ENCODE data around the gene STXBP5. TPM values are rescaled to one million over a fixed set of nuclear protein-coding genes. Genes with fewer than 3 reads are reported as not detected.
"Not testable (repeated sequence)": the region's sequence is repeated elsewhere in the genome, so short reads cannot be mapped to it uniquely, and the experiment has no call there.

STXBP5 gene
- total RNA-seq, 1 donor from 2014 or later = 33.8 TPM

DNA sequence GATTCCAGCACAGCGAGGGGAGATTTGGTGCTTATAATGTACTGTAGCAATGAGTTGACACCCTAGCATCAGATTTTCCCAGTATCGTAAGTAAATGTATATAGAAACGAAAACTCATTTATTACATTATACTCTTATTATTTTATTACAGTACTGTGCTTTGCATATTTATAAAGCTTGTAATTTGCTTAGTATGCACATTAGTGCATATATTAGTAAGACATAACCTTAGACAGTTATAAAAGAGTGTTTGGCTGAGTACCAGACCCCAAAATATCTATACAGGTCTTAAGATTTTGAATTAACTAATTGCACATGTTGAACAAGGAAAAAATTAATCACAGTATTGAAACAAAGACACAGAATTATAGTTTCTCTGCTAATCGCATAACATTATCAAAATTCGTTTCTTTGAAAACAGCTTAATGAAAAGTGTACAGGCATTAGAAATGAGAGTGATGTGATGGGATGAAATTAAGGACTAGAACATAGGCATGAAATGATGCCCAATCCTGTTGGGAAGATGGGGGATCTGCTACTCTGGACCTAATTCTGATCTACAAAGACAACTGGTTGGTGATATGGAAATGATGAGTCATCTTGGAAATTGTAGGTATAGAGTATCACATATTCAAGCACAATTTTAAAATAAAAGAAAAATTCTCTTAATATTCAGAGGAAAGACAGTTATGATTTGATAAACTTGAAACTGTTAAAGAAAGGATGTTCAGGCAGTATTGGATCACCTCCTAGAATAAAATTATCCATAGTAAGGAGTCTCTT is 42.8 kb downstream of the STXBP5 start:
- no peak for DNase-seq (ENCODE audit: low spot score)

- no peak for DNase-seq (ENCODE audit: low spot score)
Measured at GRCh38 chr6:147248859-147249258, 44.6 kb downstream of the STXBP5 start.

- DNase-seq (ENCODE audit: low spot score) = no peak
Measured at GRCh38 chr6:147251072-147251471, 46.9 kb downstream of the STXBP5 start.

DNA sequence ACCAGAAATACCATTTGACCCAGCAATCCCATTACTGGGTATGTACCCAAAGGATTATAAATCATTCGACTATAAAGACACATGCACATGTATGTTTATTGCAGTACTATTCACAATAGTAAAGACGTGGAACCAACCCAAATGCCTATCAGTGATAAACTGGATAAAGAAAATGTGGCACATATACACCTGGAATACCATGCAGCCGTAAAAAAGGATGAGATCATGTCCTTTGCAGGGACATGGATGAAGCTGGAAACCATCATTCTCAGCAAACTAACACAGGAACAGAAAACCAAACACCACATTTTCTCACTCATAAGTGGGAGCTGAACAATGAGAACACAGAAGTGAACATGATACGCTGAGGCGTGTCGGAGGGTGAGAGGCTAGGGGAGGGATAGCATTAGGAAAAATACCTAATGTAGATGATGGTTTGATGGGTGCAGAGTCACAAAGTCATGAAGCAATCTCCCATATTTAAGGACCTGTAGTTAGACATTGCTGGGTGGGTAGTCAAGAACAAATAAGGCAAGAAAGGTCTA is 50.8 kb downstream of the STXBP5 start:
- not testable (repeated sequence) for DNase-seq (ENCODE audit: low spot score)

GRCh38 chr6:147255948-147256674 is 51.9 kb downstream of the STXBP5 start:
- no peak for DNase-seq (ENCODE audit: low spot score)

- DNase-seq (ENCODE audit: low spot score) = no peak
Measured at GRCh38 chr6:147257760-147258159, 53.5 kb downstream of the STXBP5 start.

DNA sequence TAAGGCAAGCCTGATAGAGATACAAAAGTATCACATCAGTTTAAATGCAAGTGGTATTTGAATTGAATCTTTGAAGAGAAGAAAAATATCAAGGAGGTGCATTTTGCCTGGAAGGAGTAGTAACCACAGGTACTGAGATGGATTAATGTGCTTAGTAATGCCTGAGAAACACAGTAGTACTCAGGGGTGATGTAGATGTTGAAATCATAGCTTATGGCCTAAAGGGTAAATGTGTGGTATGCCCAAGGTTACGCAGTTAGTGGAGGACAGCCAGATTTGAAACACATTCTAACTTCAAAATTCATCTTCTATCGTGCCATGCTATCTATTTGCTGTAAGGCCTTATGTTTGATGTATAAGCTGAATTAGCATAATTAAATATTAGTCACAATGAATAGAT is 55.9 kb downstream of the STXBP5 start:
- no peak for DNase-seq (ENCODE audit: low spot score)

- no peak for DNase-seq (ENCODE audit: low spot score)
Measured at GRCh38 chr6:147262946-147263345, 58.7 kb downstream of the STXBP5 start.

- no peak for DNase-seq (ENCODE audit: low spot score)
Measured at GRCh38 chr6:147266821-147267220, 62.6 kb downstream of the STXBP5 start.

- DNase-seq (ENCODE audit: low spot score) = no peak
Measured at GRCh38 chr6:147267658-147268057, 63.4 kb downstream of the STXBP5 start.

DNA sequence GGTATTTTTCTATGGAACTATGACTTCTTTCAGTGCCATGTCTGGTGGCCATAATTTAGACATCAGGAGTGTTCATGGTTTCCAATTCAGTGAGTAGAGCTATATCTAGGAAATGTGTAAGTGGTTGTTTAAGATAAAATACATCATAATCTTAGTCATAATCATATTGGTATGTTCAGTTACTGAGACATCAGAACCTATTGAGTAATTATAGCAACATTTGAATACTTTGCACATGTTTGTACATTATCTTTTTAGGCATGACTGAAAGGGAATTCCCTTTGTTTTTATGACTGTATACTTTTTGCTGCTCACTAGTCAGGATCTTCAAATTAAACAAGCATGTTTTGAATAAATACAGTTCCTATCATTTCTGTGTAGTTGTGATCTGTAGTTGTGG is 64.0 kb downstream of the STXBP5 start:
- DNase-seq (ENCODE audit: low spot score) = no peak

GRCh38 chr6:147274012-147274411 is 69.8 kb downstream of the STXBP5 start:
- DNase-seq (ENCODE audit: low spot score) = no peak

DNA sequence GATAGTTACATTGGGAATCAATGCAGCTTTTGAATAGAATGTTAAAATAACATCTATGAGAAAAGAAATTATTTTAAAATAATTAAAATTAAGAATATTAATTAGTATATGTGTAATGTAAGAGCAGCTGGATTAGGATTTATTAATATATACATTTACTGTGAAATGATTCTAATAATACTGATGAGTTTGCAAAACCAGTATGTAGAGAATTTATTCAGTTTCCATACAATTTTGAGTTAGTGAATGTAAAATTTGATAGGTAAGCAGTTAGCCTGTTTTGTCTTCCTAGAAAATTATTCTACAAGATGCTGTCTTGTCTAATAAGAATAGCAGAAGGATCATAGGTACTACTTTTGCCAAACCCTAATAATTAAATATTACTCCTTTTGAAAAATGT is 70.6 kb downstream of the STXBP5 start:
- no peak for DNase-seq (ENCODE audit: low spot score)

- DNase-seq (ENCODE audit: low spot score) = no peak
Measured at GRCh38 chr6:147278891-147279290, 74.7 kb downstream of the STXBP5 start.

DNA sequence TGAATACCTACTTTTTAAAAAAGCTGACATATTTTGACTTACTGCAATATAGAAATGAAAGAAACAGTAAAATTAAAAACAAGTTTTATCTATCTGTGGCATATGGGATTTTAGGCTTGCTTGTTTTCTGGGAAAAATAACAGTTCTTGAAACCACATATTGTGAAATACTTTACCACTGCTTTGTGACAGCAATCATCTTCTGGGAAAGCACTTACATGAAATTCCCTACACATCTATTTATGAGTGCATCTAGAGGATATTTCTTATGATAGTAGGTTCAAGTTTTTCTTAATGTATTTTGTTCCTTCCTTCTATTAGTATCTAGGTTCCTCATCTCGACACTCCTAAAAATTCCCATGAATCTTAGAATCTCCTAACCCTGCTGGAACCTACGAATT is 75.2 kb downstream of the STXBP5 start:
- no peak for DNase-seq (ENCODE audit: low spot score)

DNA sequence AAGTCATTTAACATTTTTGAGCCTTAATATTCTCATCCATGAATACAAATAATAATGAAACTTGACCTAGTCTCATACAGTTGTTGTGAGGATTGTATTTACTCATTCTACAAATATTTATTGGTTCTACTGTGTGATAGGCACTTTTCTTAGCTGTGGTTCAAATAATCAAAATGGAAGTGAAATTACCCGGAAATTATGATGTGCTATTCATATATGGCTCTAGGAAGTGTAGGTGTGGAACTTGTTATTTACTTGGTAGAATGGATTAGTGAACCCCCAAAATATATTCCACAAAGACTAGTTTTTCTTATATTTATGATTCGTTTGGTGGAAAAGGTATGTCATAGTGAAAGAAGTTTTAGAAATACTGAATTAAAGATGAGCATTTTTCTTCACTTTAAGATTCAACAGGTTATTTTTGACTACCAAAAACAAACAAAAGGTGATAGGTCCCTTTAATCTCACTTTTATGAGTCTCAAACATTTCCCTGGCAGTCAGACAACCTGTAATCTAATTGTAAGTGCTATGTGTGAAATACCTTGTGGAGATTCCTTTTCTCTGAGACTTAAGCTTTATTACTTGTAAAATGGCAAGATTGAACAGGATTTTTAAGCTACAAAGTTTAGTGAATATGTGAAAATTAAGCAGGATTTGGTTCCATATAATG is 77.8 kb downstream of the STXBP5 start:
- no peak for DNase-seq (ENCODE audit: low spot score)

DNA sequence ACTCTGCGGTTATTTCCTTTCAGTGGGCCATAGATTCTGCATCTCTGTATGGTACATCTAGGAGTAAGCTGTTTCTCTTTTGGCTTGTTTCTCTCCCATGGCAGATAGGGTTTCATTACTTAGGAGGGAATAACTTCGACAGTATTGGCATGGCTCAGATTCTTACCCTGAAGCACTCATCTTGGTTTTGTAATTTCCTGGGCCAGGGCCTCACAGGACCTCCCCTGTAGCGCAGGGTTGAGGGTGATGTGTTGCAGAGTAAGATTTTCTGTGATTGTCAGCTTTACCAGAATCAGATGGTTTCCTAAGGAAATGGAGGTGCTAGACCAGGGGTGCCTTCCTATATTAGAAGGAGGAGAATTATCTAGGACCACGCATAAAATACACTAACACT is 78.3 kb downstream of the STXBP5 start:
- no peak for DNase-seq (ENCODE audit: low spot score)

GRCh38 chr6:147283460-147283859 is 79.2 kb downstream of the STXBP5 start:
- no peak for DNase-seq (ENCODE audit: low spot score)

DNA sequence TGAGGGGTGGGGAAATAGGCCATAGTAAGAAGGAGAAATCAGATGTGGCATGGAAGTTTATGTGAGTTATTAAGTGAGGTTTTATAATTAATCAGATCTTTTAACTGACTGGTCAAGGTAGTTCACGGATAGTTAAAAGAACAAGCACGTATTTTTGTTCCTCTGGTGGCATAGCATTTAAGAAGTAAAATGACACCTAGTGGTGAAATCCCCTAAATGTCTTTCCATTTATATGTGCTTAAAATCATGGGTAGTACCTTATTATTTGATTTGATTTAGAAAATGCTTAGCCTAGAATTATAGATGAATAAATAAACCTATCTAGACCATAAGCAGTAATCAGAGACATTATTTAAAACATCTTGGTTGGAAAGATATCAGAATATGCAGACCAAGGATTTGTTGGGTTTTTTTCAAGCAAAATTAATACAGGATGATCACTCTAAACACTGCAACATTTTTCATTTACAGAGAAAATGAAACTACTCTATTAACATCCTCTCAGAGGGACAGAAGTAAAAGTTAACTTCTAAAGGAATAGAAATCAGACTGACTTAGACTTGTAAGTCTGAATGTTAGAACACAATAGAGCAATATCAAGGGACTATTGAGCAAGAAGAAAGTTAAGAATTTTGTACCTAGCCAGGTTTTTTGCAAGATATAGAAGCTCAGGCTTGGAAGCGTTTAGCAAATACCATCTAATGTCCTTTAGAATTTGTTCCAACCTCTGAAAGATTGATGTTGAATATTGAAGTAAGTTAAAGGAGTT is 81.1 kb downstream of the STXBP5 start:
- no peak for DNase-seq (ENCODE audit: low spot score)

- no peak for DNase-seq (ENCODE audit: low spot score)
Measured at GRCh38 chr6:147287869-147288271, 83.7 kb downstream of the STXBP5 start.

GRCh38 chr6:147297124-147297523 is 92.9 kb downstream of the STXBP5 start:
- DNase-seq (ENCODE audit: low spot score) = no peak

Measured in ureter (tissue), 1 donor.